AG09309 (cell line): ENCODE results near the gene LDLRAD2.

Experiments used
- DNase-seq: peaks from one replicate; pipeline ENCODE4 v3.0.0-alpha.2; 2010; ENCODE audit warnings: low read depth
- H3K4me3 ChIP-seq: 2 replicates; pipeline ENCODE4 v1.5.1; 2011; ENCODE audit warnings: mild to moderate bottlenecking, low read depth, low read length, moderate library complexity; ENCODE audit not compliant: control insufficient read depth
- CTCF ChIP-seq: IDR thresholded peaks from 2 replicates; pipeline ENCODE4 v1.5.1; 2011; ENCODE audit warnings: mild to moderate bottlenecking, low read depth, low read length, inconsistent platforms; ENCODE audit not compliant: insufficient read depth, control insufficient read depth; ENCODE audit errors: missing control alignments

The LDLRAD2 gene

GRCh38 chr1:21840981-21841380 lies 28.9 kb downstream of the LDLRAD2 start:
- H3K4me3 ChIP-seq, result no peak overlapping the region
- no peak for TF ChIP-seq CTCF
- no peak for DNase-seq

GRCh38 chr1:21841852-21842466 lies 29.9 kb downstream of the LDLRAD2 start:
- H3K4me3 ChIP-seq, result no peak overlapping the region
- TF ChIP-seq CTCF, result no peak
- DNase-seq, result no peak

GRCh38 chr1:21842606-21843162 lies 30.6 kb downstream of the LDLRAD2 start:
- H3K4me3 ChIP-seq, result no peak overlapping the region
- TF ChIP-seq CTCF, result no peak
- no peak for DNase-seq

- no peak overlapping the region for H3K4me3 ChIP-seq
- DNase-seq, result no peak
- TF ChIP-seq CTCF, result no peak
Measured at GRCh38 chr1:21843208-21843607, 31.1 kb downstream of the LDLRAD2 start.

- TF ChIP-seq CTCF, result no peak
- no peak for DNase-seq
- no peak overlapping the region for H3K4me3 ChIP-seq
Measured at GRCh38 chr1:21843996-21844395, 31.9 kb downstream of the LDLRAD2 start.

- TF ChIP-seq CTCF, result no peak
- no peak for DNase-seq
- no peak overlapping the region for H3K4me3 ChIP-seq
Measured at GRCh38 chr1:21845646-21846641, 33.9 kb downstream of the LDLRAD2 start.
